Suppressor macrophage treated with lipopolysaccharide for 4 hours (primary cell): ENCODE results near the gene PRSS50.

ENCODE experiments used
- DNase-seq: peaks from one replicate; pipeline ENCODE4 v3.0.0-alpha.2; 2020

The PRSS50 gene

DNA sequence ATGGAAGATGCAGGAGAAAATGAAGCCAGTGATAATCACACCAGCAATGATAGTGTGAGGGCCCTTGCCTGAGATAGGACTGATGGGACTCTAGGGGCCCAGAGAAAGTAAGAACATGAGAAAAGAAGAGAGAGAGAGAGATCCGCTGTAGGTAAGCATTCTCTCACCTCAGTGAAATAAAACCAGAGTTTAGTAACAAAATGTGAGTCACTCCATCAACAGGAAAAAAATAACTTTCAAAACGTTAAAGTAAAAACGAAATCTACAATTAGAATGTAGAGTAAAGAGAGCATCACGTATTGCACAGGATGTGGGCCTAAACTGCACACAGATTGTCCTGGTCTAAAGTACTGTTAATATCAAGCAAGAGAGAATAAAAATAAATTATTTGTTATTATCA, 6.8 kb upstream of the PRSS50 start:
- DNase-seq: no peak

DNA sequence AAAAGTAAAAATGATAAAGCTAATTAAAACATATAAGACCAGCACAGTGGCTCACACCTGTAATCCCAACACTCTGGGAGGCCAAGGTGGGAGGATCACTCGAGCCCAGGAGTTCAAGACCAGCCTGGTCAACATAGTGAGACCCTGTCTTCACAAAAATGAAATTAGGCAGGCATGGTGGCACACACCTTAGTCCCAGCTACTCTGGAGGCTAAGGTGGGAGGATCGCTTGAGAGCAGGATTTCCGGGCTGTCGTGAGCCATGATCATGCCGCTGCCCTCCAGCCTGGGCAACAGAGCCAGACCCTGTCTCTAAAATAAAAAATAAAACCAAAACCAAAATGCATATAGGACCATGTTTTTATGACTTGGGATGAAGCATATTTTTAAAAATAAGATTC, 4.8 kb upstream of the PRSS50 start:
- DNase-seq: no peak

DNA sequence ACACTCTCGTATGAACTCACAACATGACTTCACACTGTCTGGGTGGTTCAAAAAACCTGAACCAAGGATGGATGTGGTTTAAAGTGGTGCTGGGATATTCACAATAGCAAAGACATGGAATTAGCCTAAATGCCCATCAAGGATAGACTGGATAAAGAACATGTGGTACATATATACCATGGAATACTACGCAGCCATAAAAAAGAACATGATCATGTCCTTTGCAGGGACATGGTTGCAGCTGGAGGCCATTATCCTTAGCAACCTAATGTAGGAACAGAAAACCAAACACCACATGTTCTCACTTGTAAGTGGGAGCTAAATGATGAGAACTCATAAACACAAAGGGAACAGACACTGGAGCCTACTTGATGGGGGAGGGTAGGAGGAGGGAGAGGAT, 3.3 kb upstream of the PRSS50 start:
- no peak for DNase-seq

GRCh38 chr3:46719735-46720271, 2.1 kb upstream of the PRSS50 start:
- DNase-seq: no peak

- no peak for DNase-seq
Observed at GRCh38 chr3:46719044-46719565, 1.4 kb upstream of the PRSS50 start.

DNA sequence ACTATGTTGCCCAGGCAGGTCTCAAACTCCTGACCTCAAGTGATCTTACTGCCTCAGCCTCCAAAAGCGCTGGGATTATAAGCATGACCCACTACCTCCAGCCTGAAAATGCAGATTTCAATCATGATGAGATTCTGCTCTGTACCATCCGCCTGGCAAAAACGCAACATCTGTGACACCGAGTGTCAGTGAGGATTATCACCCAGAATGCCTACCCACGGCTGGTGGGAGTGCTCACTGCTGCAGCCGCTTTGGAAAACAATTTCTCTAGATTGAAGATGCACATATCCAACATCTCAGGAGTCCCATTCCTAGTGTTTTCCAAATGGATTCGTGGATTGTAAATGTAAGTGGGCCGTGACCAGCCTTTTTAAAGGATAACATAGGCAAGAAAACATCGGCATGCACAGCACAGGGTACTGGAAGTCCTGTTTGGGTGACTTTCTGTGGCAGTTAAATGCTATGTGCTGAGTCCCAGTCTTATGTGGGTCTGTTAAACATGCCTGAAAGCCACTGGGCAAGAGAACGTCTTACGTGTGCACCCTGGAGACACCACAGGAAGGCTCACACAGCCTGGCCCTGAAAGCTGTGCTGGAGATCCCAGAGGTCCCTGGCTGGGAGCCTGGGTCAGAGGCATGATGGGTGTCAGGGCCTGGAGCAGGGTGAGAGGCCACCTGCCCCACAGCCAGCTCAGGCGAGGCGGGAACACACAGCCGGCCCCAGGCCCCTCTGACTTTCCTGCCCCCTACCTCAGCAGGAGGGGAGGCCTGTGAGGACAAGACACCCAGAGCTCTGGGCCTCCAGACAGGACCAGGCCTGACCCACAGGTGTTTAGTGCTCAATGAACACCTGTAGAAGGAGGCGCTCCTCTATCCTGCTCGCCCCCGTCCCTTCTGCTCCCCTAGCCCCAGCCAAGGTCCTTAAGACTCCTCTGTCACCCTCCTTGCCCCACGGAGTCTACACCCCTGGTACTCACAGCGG, 918 bp downstream of the PRSS50 start:
- no peak for DNase-seq

- no peak for DNase-seq
Observed at GRCh38 chr3:46715507-46716175, 2.0 kb downstream of the PRSS50 start.

DNA sequence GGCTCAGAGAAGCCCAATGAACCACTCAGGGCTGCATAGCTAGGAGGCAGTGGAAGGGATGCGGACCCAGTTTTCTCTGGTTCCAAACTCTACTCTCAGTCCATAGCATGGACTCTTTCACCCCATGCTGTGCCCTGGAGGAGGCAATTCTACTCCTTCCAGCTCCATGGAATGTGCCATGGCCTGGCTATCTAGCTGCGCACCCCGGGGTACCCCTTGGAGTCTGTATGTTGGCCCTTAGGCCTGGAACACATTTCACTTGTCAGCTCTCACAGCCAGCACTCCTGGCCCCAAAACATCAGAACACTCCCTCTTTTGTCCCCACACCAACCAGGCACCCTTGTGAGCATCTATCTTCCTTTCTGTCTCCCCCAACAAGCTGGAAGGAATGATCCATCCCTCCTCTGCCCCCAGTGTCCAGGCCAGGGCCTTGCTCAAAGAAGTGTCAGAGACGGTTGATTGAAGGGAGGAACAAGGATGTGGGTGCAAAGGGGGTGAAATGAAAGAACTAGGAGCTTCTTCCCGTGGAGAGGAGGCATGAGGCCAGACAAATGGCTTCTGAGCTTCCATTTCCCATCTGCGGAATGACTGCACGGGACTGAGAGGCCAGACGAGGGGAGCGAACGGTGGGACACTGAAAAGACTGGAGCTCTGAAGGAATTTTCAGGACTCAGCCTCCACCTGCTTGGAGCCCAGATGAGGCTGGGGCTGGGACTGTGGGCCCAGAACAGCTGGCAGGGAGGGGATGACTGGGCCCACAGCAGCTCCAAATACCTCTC, 2.8 kb downstream of the PRSS50 start:
- no peak for DNase-seq

GRCh38 chr3:46713898-46714552, 3.6 kb downstream of the PRSS50 start:
- DNase-seq: no peak

GRCh38 chr3:46713050-46713897, 4.4 kb downstream of the PRSS50 start:
- no peak for DNase-seq

- DNase-seq: no peak
Observed at GRCh38 chr3:46712191-46713049, 5.2 kb downstream of the PRSS50 start.

- DNase-seq: no peak
Observed at GRCh38 chr3:46711760-46712159, 5.9 kb downstream of the PRSS50 start.

GRCh38 chr3:46711305-46711704, 6.4 kb downstream of the PRSS50 start:
- DNase-seq: no peak

GRCh38 chr3:46710671-46711295, 6.9 kb downstream of the PRSS50 start:
- no peak for DNase-seq

GRCh38 chr3:46710229-46710628, 7.4 kb downstream of the PRSS50 start:
- no peak for DNase-seq

DNA sequence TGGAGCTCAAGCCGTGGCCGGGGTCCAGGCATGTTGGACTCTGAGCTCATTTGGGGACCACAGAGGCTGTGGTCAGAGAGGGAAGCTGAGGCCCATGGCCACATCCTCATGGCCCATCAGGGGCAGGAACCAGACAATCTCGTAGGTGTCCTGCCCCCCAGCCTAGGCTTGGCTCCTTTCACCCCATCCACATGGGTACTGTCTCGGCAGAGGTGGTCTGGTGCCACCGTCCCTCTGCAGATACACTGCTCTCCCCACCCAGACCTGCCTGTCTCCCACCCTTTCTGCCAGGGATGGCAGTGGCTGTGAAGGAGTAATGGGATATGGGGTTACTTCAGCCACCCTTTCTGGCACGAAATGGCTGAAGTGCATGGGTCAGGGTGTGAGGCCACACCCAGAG, 7.9 kb downstream of the PRSS50 start:
- no peak for DNase-seq

- no peak for DNase-seq
Observed at GRCh38 chr3:46709157-46709654, 8.5 kb downstream of the PRSS50 start.

- no peak for DNase-seq
Observed at GRCh38 chr3:46708401-46709156, 9.1 kb downstream of the PRSS50 start.

GRCh38 chr3:46707601-46708011, 10.1 kb downstream of the PRSS50 start:
- DNase-seq: no peak
